HG02852 (cell line): ENCODE results near the gene CACNA2D1.
A peak's percentile ranks its signal among the peaks of the same experiment; 100 is the strongest.

Source experiments
- ATAC-seq: cut with Tn5 transposase; IDR thresholded peaks from one replicate; pipeline ENCODE4 v1.9.1; 2021; ENCODE audit warnings: mild to moderate bottlenecking, moderate library complexity; ENCODE audit not compliant: unreplicated experiment

CACNA2D1 gene

GRCh38 chr7:82010416-82010815 is 433.2 kb downstream of the CACNA2D1 start:
- ATAC-seq: no peak

GRCh38 chr7:82007315-82007714 is 436.3 kb downstream of the CACNA2D1 start:
- no peak for ATAC-seq

- no peak for ATAC-seq
Observed at GRCh38 chr7:82005056-82005455, 438.5 kb downstream of the CACNA2D1 start.

- no peak for ATAC-seq
Observed at GRCh38 chr7:81993186-81993585, 450.4 kb downstream of the CACNA2D1 start.

GRCh38 chr7:81990395-81990794 is 453.2 kb downstream of the CACNA2D1 start:
- no peak for ATAC-seq

GRCh38 chr7:81986723-81987470 is 456.7 kb downstream of the CACNA2D1 start:
- no peak for ATAC-seq

GRCh38 chr7:81983406-81983805 is 460.2 kb downstream of the CACNA2D1 start:
- ATAC-seq: no peak

GRCh38 chr7:81973117-81973516 is 470.5 kb downstream of the CACNA2D1 start:
- no peak for ATAC-seq

- no peak for ATAC-seq
Observed at GRCh38 chr7:81960026-81960425, 483.6 kb downstream of the CACNA2D1 start.

GRCh38 chr7:81957517-81957916 is 486.1 kb downstream of the CACNA2D1 start:
- no peak for ATAC-seq

GRCh38 chr7:81956520-81956919 is 487.1 kb downstream of the CACNA2D1 start:
- ATAC-seq: peak; percentile 92

- ATAC-seq: no peak
Observed at GRCh38 chr7:81949306-81949705, 494.3 kb downstream of the CACNA2D1 start.

- no peak for ATAC-seq
Observed at GRCh38 chr7:81944058-81944457, 499.5 kb downstream of the CACNA2D1 start.

GRCh38 chr7:81937091-81937490 is 506.5 kb downstream of the CACNA2D1 start:
- no peak for ATAC-seq

GRCh38 chr7:81934596-81935301 is 508.8 kb downstream of the CACNA2D1 start:
- ATAC-seq: no peak

- ATAC-seq: no peak
Observed at GRCh38 chr7:81932936-81933335, 510.6 kb downstream of the CACNA2D1 start.

GRCh38 chr7:81929386-81929785 is 514.2 kb downstream of the CACNA2D1 start:
- ATAC-seq: no peak

- ATAC-seq: no peak
Observed at GRCh38 chr7:81926154-81926553, 517.4 kb downstream of the CACNA2D1 start.

- peak; percentile 95 for ATAC-seq
Observed at GRCh38 chr7:81925530-81925929, 518.0 kb downstream of the CACNA2D1 start.

GRCh38 chr7:81924494-81924893 is 519.1 kb downstream of the CACNA2D1 start:
- ATAC-seq: peak; percentile 57

- no peak for ATAC-seq
Observed at GRCh38 chr7:81919494-81919893, 524.1 kb downstream of the CACNA2D1 start.

- no peak for ATAC-seq
Observed at GRCh38 chr7:81908220-81908619, 535.4 kb downstream of the CACNA2D1 start.
